ENCODE data around the gene KIAA1217. TPM values are rescaled to one million over a fixed set of nuclear protein-coding genes. Genes with fewer than 3 reads are reported as not detected.

KIAA1217 gene
- total RNA-seq, 2 experiments from 2014 or later = 0.31 to 1.1 TPM

DNA sequence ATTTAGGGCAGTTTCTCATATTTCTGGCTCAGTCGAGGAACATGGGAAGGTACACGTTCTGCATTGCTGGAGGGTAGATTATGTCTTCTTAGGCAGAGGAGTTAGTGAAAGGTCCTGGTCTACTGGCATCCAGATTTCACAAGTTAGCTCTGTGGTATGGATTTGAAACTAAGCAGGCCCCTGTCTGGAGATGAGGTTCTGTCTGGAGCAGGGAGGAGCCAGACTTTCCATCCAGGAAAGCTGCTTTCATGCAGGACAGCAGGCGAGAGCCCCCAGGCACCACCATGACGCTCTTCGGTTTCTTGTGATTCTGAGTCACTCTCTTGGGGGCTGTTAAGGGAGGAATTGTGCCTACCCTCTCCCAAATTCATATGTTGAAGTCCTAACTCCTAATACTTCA lies 184.3 kb downstream of the KIAA1217 start:
- ChIA-PET CTCF (interaction anchor here (0.5 kb wide), 1 partner anchor 21 kb away, joined by 3 read pairs; no protein-coding TSS in a partner anchor), POLR2A (no interaction called here)
- intact Hi-C loops (cut with micrococcal nuclease) = no loop called here
- no peaks in the 10 kb centered on the region for H3K36me3 Mint-ChIP-seq
- DNase-seq = no peak
- no peak overlapping the region for H3K4me3 Mint-ChIP-seq
- H3K4me1 Mint-ChIP-seq (ENCODE audit: low read depth) = no peaks in the 10 kb centered on the region
- no peaks in the 10 kb centered on the region for H3K9me3 Mint-ChIP-seq
- H3K27me3 Mint-ChIP-seq = peaks cover 22% of the 10 kb centered on the region
- H3K27ac Mint-ChIP-seq = no peak overlapping the region

- H3K36me3 Mint-ChIP-seq = no peaks in the 10 kb centered on the region
- H3K4me3 Mint-ChIP-seq = no peak overlapping the region
- no peak overlapping the region for H3K27ac Mint-ChIP-seq
- H3K9me3 Mint-ChIP-seq = no peaks in the 10 kb centered on the region
- CTCF ChIA-PET = no interaction called here
- peaks cover 29% of the 10 kb centered on the region for H3K27me3 Mint-ChIP-seq
- intact Hi-C loops (cut with micrococcal nuclease) = no loop called here
- H3K4me1 Mint-ChIP-seq (ENCODE audit: low read depth) = no peaks in the 10 kb centered on the region
- DNase-seq = no peak
- POLR2A ChIA-PET = no interaction called here
These were observed 185.7 kb downstream of the KIAA1217 start for GRCh38 chr10:24394461-24395190.

- no peaks in the 10 kb centered on the region for H3K9me3 Mint-ChIP-seq
- DNase-seq = no peak
- no peaks in the 10 kb centered on the region for H3K4me1 Mint-ChIP-seq (ENCODE audit: low read depth)
- POLR2A ChIA-PET = no interaction called here
- CTCF ChIA-PET = no interaction called here
- H3K27me3 Mint-ChIP-seq = peaks cover 29% of the 10 kb centered on the region
- H3K27ac Mint-ChIP-seq = no peak overlapping the region
- no peak overlapping the region for H3K4me3 Mint-ChIP-seq
- H3K36me3 Mint-ChIP-seq = no peaks in the 10 kb centered on the region
- intact Hi-C loops (cut with micrococcal nuclease) = no loop called here
These were observed 187.5 kb downstream of the KIAA1217 start for GRCh38 chr10:24396396-24396795.

DNA sequence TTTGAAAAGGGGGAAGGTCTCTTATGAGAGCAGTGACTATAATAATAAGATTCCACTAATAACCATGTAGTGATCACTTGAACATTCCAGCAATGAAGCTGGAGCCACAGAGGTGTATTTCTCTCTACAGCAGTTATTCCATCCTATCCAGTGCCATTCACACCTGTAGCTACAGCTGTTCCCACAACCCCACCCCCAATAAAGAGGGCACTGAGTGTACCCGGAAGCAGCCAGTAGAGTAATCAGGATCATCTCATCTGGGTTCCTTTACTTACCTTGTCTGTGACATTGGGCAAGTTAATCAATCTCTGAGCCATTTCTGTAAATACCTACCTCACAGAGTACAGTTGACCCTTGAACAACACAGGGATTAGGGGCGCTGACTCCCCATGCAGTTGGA lies 188.7 kb downstream of the KIAA1217 start:
- ChIA-PET CTCF (no interaction called here), POLR2A (no interaction called here)
- Mint-ChIP-seq H3K9me3 (no peaks in the 10 kb centered on the region), H3K36me3 (no peaks in the 10 kb centered on the region), H3K4me1 (ENCODE audit: low read depth) (no peaks in the 10 kb centered on the region), H3K27me3 (peaks cover 29% of the 10 kb centered on the region), H3K4me3 (no peak overlapping the region), H3K27ac (no peak overlapping the region)
- DNase-seq = no peak
- intact Hi-C loops (cut with micrococcal nuclease) = no loop called here

DNA sequence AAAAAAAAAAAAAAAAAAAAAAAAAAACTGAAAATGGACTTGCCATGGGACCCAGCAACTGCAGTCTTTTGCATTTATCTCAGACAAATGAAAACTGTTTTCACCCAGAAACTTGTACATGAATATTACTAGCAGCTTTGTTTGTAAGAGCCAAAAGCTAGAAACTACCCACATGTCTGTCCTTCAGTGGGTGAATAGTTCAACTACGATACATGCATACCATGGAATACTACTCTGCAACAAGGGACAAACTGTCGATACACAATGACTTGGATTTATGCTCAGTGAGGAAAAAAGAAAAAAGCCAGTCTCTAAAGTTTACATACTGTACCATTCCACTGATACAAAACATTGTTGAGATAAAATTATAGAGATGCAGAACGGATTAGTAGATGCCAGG lies 195.6 kb downstream of the KIAA1217 start:
- CTCF ChIA-PET = no interaction called here
- H3K36me3 Mint-ChIP-seq = no peaks in the 10 kb centered on the region
- POLR2A ChIA-PET = no interaction called here
- H3K4me3 Mint-ChIP-seq = no peak overlapping the region
- intact Hi-C loops (cut with micrococcal nuclease) = no loop called here
- no peaks in the 10 kb centered on the region for H3K9me3 Mint-ChIP-seq
- peaks cover 3% of the 10 kb centered on the region for H3K27me3 Mint-ChIP-seq
- DNase-seq = no peak
- no peak overlapping the region for H3K27ac Mint-ChIP-seq
- H3K4me1 Mint-ChIP-seq (ENCODE audit: low read depth) = no peaks in the 10 kb centered on the region

DNA sequence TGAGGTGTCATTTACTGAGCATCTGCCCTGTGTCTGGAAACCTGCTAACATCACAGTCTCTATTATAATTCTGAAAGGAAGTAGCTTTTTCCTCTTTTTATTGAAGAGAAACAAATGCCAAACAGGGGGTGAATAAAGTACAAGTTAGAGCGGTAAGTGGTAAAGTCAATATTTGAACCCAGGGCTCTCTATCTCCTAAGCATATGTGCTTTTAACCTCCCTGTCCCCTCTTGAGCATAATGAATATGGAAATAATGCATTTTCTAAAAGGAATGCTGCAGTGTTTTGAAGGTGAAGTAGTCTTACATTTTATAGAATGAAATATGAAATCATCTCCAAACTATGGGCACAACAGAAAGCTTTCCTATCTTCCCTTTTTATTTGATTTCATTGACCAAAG lies 196.7 kb downstream of the KIAA1217 start:
- DNase-seq = no peak
- Mint-ChIP-seq H3K36me3 (no peaks in the 10 kb centered on the region), H3K4me3 (no peak overlapping the region), H3K27ac (no peak overlapping the region), H3K27me3 (peaks cover 4% of the 10 kb centered on the region), H3K9me3 (no peaks in the 10 kb centered on the region), H3K4me1 (ENCODE audit: low read depth) (no peaks in the 10 kb centered on the region)
- POLR2A ChIA-PET = no interaction called here
- intact Hi-C loops (cut with micrococcal nuclease) = no loop called here
- CTCF ChIA-PET = no interaction called here

DNA sequence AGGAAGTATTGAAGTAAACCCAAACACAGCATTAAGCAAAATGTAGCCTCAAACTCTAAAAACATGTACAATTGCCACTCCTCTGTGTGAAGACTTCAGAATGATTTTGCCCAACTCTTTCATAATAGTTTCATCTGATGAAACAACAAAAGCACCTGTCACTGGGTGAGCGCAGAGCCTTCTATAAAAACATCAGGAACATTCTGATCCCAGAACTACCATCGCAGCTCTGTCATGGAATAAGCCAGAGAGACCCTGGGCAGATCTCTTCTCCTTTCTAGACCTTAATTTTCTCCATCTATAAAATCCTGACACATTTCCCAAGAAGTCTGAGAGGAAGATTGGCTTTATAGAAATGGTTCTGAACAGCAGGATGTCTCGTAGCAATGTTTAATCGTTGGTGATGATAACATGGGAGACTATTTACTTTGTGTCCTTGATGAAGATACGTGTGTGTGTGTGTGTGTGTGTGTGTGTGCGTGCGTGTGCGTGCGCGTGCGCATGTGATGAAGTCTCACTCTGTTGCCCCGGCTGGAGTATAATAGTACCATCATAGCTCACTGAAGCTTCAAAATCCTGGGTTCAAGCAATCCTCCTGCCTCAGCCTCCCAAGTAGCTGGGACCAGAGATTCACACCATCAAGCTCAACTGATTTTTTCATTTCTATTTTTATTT lies 198.0 kb downstream of the KIAA1217 start:
- H3K4me1 Mint-ChIP-seq (ENCODE audit: low read depth) = no peaks in the 10 kb centered on the region
- no peaks in the 10 kb centered on the region for H3K9me3 Mint-ChIP-seq
- H3K27ac Mint-ChIP-seq = no peak overlapping the region
- intact Hi-C loops (cut with micrococcal nuclease) = no loop called here
- no peak overlapping the region for H3K4me3 Mint-ChIP-seq
- no peaks in the 10 kb centered on the region for H3K36me3 Mint-ChIP-seq
- ChIA-PET CTCF (no interaction called here), POLR2A (no interaction called here)
- DNase-seq = no peak
- H3K27me3 Mint-ChIP-seq = peaks cover 4% of the 10 kb centered on the region

DNA sequence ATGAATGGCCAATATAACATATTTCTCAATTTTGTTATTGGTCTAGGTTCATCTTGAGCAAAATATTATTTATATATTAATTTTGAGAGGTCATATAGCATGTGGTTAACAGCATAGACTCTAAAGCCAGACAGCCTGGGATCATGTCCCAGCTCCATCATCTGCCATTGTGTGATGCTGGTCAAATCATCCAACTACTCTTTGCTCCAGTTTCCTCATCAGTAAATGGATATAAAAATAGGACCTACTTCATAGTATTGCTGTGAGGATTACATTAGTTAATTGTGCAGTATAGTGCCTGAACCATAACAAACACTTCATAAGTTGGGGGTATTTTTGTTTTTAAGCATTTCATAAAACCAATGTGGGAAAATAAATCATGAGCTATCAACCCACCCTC lies 199.0 kb downstream of the KIAA1217 start:
- Mint-ChIP-seq H3K4me3 (no peak overlapping the region), H3K27ac (no peak overlapping the region), H3K36me3 (no peaks in the 10 kb centered on the region), H3K4me1 (ENCODE audit: low read depth) (no peaks in the 10 kb centered on the region), H3K9me3 (no peaks in the 10 kb centered on the region), H3K27me3 (peaks cover 4% of the 10 kb centered on the region)
- ChIA-PET POLR2A (no interaction called here), CTCF (no interaction called here)
- DNase-seq = no peak
- intact Hi-C loops (cut with micrococcal nuclease) = no loop called here

- Mint-ChIP-seq H3K27ac (no peak overlapping the region), H3K36me3 (no peaks in the 10 kb centered on the region), H3K9me3 (no peaks in the 10 kb centered on the region), H3K4me1 (ENCODE audit: low read depth) (no peaks in the 10 kb centered on the region), H3K27me3 (peaks cover 4% of the 10 kb centered on the region), H3K4me3 (no peak overlapping the region)
- intact Hi-C loops (cut with micrococcal nuclease) = no loop called here
- POLR2A ChIA-PET = no interaction called here
- DNase-seq = no peak
- CTCF ChIA-PET = no interaction called here
These were observed 199.4 kb downstream of the KIAA1217 start for GRCh38 chr10:24408365-24408764.

- H3K4me1 Mint-ChIP-seq (ENCODE audit: low read depth) = no peaks in the 10 kb centered on the region
- no peaks in the 10 kb centered on the region for H3K36me3 Mint-ChIP-seq
- ChIA-PET POLR2A (no interaction called here), CTCF (interaction anchor here (0.8 kb wide), 1 partner anchor 22 kb away, joined by 3 read pairs; no protein-coding TSS in a partner anchor)
- no peaks in the 10 kb centered on the region for H3K9me3 Mint-ChIP-seq
- H3K4me3 Mint-ChIP-seq = no peak overlapping the region
- no peak overlapping the region for H3K27ac Mint-ChIP-seq
- intact Hi-C loops (cut with micrococcal nuclease) = no loop called here
- H3K27me3 Mint-ChIP-seq = peaks cover 7% of the 10 kb centered on the region
- DNase-seq = no peak
These were observed 205.7 kb downstream of the KIAA1217 start for GRCh38 chr10:24414597-24414996.

DNA sequence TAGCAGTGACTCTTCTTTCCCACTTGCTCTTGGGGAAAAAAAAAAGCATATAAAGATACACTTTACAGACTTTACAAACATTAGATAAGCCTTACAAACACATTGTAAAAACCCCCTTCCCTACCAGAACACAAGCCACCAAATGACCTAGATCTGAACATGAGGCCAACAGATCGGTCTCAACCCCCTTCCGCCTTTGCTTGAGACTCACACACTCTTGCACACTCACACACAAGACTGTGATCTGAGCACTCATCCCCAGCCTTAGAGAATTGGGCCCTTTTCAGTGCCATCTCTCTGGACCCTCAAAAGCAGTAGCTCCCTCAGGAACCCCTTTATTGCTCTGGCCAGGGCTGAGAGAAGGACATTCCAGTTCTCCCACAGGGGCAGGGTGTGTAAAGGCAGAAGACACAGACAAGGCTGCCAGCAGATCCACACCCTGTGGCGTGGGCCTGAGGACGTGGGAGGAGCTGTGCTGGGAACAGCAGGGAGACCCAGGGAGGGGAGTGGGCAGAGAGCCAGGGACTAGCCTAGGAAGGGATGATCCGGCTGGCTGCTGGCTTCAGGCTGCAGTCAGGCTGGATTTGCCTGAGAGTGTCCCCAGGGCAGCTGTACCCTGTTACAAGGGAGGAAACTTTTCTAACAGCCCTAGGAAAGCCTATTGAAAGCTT lies 206.7 kb downstream of the KIAA1217 start:
- no peaks in the 10 kb centered on the region for H3K9me3 Mint-ChIP-seq
- H3K27ac Mint-ChIP-seq = no peak overlapping the region
- no peaks in the 10 kb centered on the region for H3K36me3 Mint-ChIP-seq
- peaks cover 6% of the 10 kb centered on the region for H3K27me3 Mint-ChIP-seq
- no peaks in the 10 kb centered on the region for H3K4me1 Mint-ChIP-seq (ENCODE audit: low read depth)
- no peak for DNase-seq
- ChIA-PET POLR2A (no interaction called here), CTCF (no interaction called here)
- intact Hi-C loops (cut with micrococcal nuclease) = no loop called here
- H3K4me3 Mint-ChIP-seq = no peak overlapping the region

- Mint-ChIP-seq H3K36me3 (no peaks in the 10 kb centered on the region), H3K27ac (no peak overlapping the region), H3K4me3 (no peak overlapping the region), H3K27me3 (peaks cover 8% of the 10 kb centered on the region), H3K4me1 (ENCODE audit: low read depth) (no peaks in the 10 kb centered on the region), H3K9me3 (no peaks in the 10 kb centered on the region)
- no peak for DNase-seq
- CTCF ChIA-PET = interaction anchor here (1.2 kb wide), 1 partner anchor 88 kb away, joined by 5 read pairs; no protein-coding TSS in a partner anchor
- POLR2A ChIA-PET = no interaction called here
- intact Hi-C loops (cut with micrococcal nuclease) = no loop called here
These were observed 207.3 kb downstream of the KIAA1217 start for GRCh38 chr10:24416248-24416647.

- ChIA-PET POLR2A (no interaction called here), CTCF (interaction anchor here (1.2 to 1.6 kb wide), 2 partner anchors 87 to 103 kb away, joined by 4 to 5 read pairs; no protein-coding TSS in a partner anchor)
- no peaks in the 10 kb centered on the region for H3K4me1 Mint-ChIP-seq (ENCODE audit: low read depth)
- no peaks in the 10 kb centered on the region for H3K36me3 Mint-ChIP-seq
- intact Hi-C loops (cut with micrococcal nuclease) = no loop called here
- no peaks in the 10 kb centered on the region for H3K9me3 Mint-ChIP-seq
- DNase-seq = no peak
- no peak overlapping the region for H3K4me3 Mint-ChIP-seq
- H3K27me3 Mint-ChIP-seq = peaks cover 8% of the 10 kb centered on the region
- H3K27ac Mint-ChIP-seq = no peak overlapping the region
These were observed 208.1 kb downstream of the KIAA1217 start for GRCh38 chr10:24417053-24417452.

All from activated CD4-positive, alpha-beta memory T cell treated with anti-CD3 and anti-CD28 coated beads for 36 hours (primary cell).